ENCODE results near the gene SYT9. TPM values are rescaled to one million over a fixed set of nuclear protein-coding genes. Genes with fewer than 3 reads are reported as not detected.

Gene SYT9
- total and polyA plus RNA-seq, 2 of the 4 experiments (the other 2 are of a cell fraction) = not detected

GRCh38 chr11:7253800-7254199 is 2.1 kb downstream of the SYT9 start:
- Histone ChIP-seq H4K91ac (ENCODE audit: insufficient read depth, low read depth, low read length) (no peak overlapping the region), H2AFZ (replicated peaks; ENCODE audit: low read length, poor library complexity) (no peak overlapping the region), H3K36me3 (ENCODE audit: control insufficient read depth, insufficient read depth, low read length) (no peaks in the 10 kb centered on the region), H2BK5ac (ENCODE audit: low read depth, low read length, poor library complexity, severe bottlenecking) (no peak overlapping the region), H4K8ac (ENCODE audit: low read depth in 2 of 2, low read length in 2 of 2) (no peak overlapping the region), H3K4me3 (ENCODE audit: insufficient read depth, low read depth, low read length) (no peak overlapping the region), H2AK9ac (replicated peaks; ENCODE audit: low read depth, low read length, poor library complexity) (no peak overlapping the region), H3K9me3 (ENCODE audit: control insufficient read depth, insufficient read depth, low read length) (no peaks in the 10 kb centered on the region), H3K4me1 (ENCODE audit: control insufficient read depth, insufficient read depth, low read length) (no peaks in the 10 kb centered on the region), H3K27me3 (ENCODE audit: control insufficient read depth, insufficient read depth, low read length) (peaks cover 24% of the 10 kb centered on the region), H3K27ac (ENCODE audit: insufficient read depth, low read length) (no peak overlapping the region), H2BK120ac (ENCODE audit: low read depth, low read length) (no peak overlapping the region), H3K56ac (ENCODE audit: extremely low read depth, insufficient read depth, low read length) (no peak overlapping the region), H3K14ac (replicated peaks; ENCODE audit: low read depth, low read length) (no peak overlapping the region), H3K9ac (ENCODE audit: low read depth, low read length) (no peak overlapping the region), H2BK15ac (ENCODE audit: low read depth, low read length) (no peak overlapping the region), H2BK20ac (ENCODE audit: low read depth, low read length) (no peak overlapping the region), H2AK5ac (ENCODE audit: low read depth, low read length) (no peak overlapping the region), H4K5ac (ENCODE audit: low read depth, low read length) (no peak overlapping the region), H3K18ac (ENCODE audit: low read depth, low read length) (no peak overlapping the region), H3K79me1 (ENCODE audit: low read depth in 1 of 2, low read length in 2 of 2) (no peaks in the 10 kb centered on the region), H4K20me1 (ENCODE audit: insufficient read depth, low read length) (no peaks in the 10 kb centered on the region), H3K4me2 (ENCODE audit: low read depth, low read length) (no peak overlapping the region), H3K9me1 (ENCODE audit: insufficient read depth, low read length) (no peaks in the 10 kb centered on the region), H3K4ac (ENCODE audit: low read depth, low read length) (no peak overlapping the region), H3K23ac (ENCODE audit: low read depth, low read length) (no peak overlapping the region)
- DNase-seq (no peak), ATAC-seq (ENCODE audit: low read depth) (no peak)
- TF ChIP-seq RCOR1 (IDR thresholded peaks at IDR 0.05; ENCODE audit: insufficient replicate concordance, low read length) (no peak), MXI1 (IDR thresholded peaks at IDR 0.05; ENCODE audit: borderline replicate concordance, low read depth, low read length) (no peak), RFX5 (IDR thresholded peaks at IDR 0.05; ENCODE audit: low read depth, low read length) (no peak), POLR2A (IDR thresholded peaks at IDR 0.05; ENCODE audit: low read depth, low read length) (no peak), CEBPB (IDR thresholded peaks at IDR 0.05; ENCODE audit: low read depth, low read length) (no peak), CHD1 (IDR thresholded peaks at IDR 0.05; ENCODE audit: low read depth, low read length) (no peak), SMC3 (IDR thresholded peaks at IDR 0.05; ENCODE audit: low read depth, low read length) (no peak), BHLHE40 (IDR thresholded peaks at IDR 0.05; ENCODE audit: low read depth, low read length) (no peak), NFE2L2 (IDR thresholded peaks at IDR 0.05; ENCODE audit: low read depth, low read length) (no peak), MAZ (IDR thresholded peaks at IDR 0.05; ENCODE audit: borderline replicate concordance, low read depth, low read length) (no peak)
- BruUV-seq (replicated peaks) = no TSS peak
- CTCF ChIA-PET = no interaction called here
- dilution Hi-C loops (cut with HindIII; ENCODE audit: low sequenced_read_pairs, unreplicated experiment) = no loop called here
- WGBS, 2 experiments (ENCODE audit: extremely low coverage in 2 of 2, insufficient read length in 1 of 2) = 0% methylated on average over 2 of the region's 6 CpGs; no CpG with 5 or more reads in 1 of the 2 experiments
- in situ Hi-C loops (cut with MboI; ENCODE audit: low sequenced_read_pairs) = no loop called here
- POLR2A ChIA-PET (ENCODE audit: unreplicated experiment) = no interaction called here
- intact Hi-C loops (cut with micrococcal nuclease) = no loop called here
